H1 (cell line): Measurements from ENCODE around the gene RPL28. TPM values are rescaled to one million over a fixed set of nuclear protein-coding genes. Genes with fewer than 3 reads are reported as not detected.

Experiments
- ASH2L ChIP-seq: fragments of 200-600, 300-600 bp; sonication (generic); IDR thresholded peaks from one replicate; pipeline ENCODE4 v1.7.1; 2017; ENCODE audit warnings: low read length
- CEBPB ChIP-seq: IDR thresholded peaks from 2 replicates; pipeline ENCODE4 v1.6.1; 2012; ENCODE audit warnings: low read depth, low read length
- CREB1 ChIP-seq: IDR thresholded peaks from 2 replicates; pipeline ENCODE4 v1.6.1; 2012; ENCODE audit warnings: inconsistent platforms
- EP300 ChIP-seq, 2 experiments: IDR thresholded peaks; 1 replicate in 1 of 2; 2 replicates in 1 of 2; pipeline ENCODE4 v1.6.1; 2011 to 2012; ENCODE audit warnings: low read depth in 2 of 2, low read length in 2 of 2, mild to moderate bottlenecking in 2 of 2, borderline replicate concordance in 1 of 2, inconsistent platforms in 1 of 2, moderate library complexity in 1 of 2
- GABPA ChIP-seq: IDR thresholded peaks from 2 replicates; pipeline ENCODE4 v1.6.1; 2011; ENCODE audit warnings: mild to moderate bottlenecking, low read length, moderate library complexity, borderline replicate concordance; ENCODE audit not compliant: insufficient read depth
- GTF2F1 ChIP-seq: IDR thresholded peaks from 2 replicates; pipeline ENCODE4 v1.6.1; 2012; ENCODE audit warnings: low read depth, low read length, improper control_type of control experiment, borderline replicate concordance
- HDAC2 ChIP-seq, 2 experiments: fragments of 300-600 bp in 1 of 2; sonication (generic) in 1 of 2; IDR thresholded peaks; 2 replicates each; pipeline ENCODE4 v1.6.1; 2011 to 2012; ENCODE audit warnings: low read depth in 2 of 2, low read length in 2 of 2, mild to moderate bottlenecking in 2 of 2, moderate library complexity in 2 of 2, borderline replicate concordance in 1 of 2, inconsistent platforms in 1 of 2
- JUN ChIP-seq: IDR thresholded peaks from 2 replicates; pipeline ENCODE4 v1.6.1; 2011; ENCODE audit warnings: low read depth, mild to moderate bottlenecking, improper control_type of control experiment, low read length
- MAFK ChIP-seq: IDR thresholded peaks from 2 replicates; pipeline ENCODE4 v1.6.1; 2012; ENCODE audit warnings: low read depth, mild to moderate bottlenecking, improper control_type of control experiment, low read length
- NRF1 ChIP-seq: IDR thresholded peaks from 2 replicates; pipeline ENCODE4 v1.6.1; 2011; ENCODE audit warnings: mild to moderate bottlenecking, low read depth, low read length, improper control_type of control experiment
- RBBP5 ChIP-seq: IDR thresholded peaks from 2 replicates; pipeline ENCODE4 v1.7.1; 2012; ENCODE audit warnings: low read depth, mild to moderate bottlenecking, inconsistent platforms, low read length, moderate library complexity, borderline replicate concordance
- SIRT6 ChIP-seq: IDR thresholded peaks from one replicate; pipeline ENCODE4 v1.7.1; 2012; ENCODE audit warnings: low read length, inconsistent platforms
- SUZ12 ChIP-seq: fragments of 200-600 bp; sonication (generic); IDR thresholded peaks from 2 replicates; pipeline ENCODE4 v1.6.1; 2012; ENCODE audit warnings: mild to moderate bottlenecking, inconsistent platforms, low read length, moderate library complexity, mixed read lengths
- TAF1 ChIP-seq: IDR thresholded peaks from 2 replicates; pipeline ENCODE4 v1.6.1; 2011; ENCODE audit warnings: mild to moderate bottlenecking, low read depth, low read length
- TAF7 ChIP-seq: optimal IDR thresholded peaks from 2 replicates; pipeline ENCODE3; 2011; ENCODE audit warnings: low read depth, mild to moderate bottlenecking, inconsistent platforms, low read length, moderate library complexity, borderline replicate concordance
- TBP ChIP-seq: IDR thresholded peaks from 2 replicates; pipeline ENCODE4 v1.6.1; 2011; ENCODE audit warnings: low read depth, low read length, improper control_type of control experiment
- TCF12 ChIP-seq: IDR thresholded peaks from 2 replicates; pipeline ENCODE4 v1.6.1; 2011; ENCODE audit warnings: low read depth, mild to moderate bottlenecking, low read length
- TEAD4 ChIP-seq: IDR thresholded peaks from 2 replicates; pipeline ENCODE4 v1.6.1; 2012; ENCODE audit warnings: low read depth, low read length, inconsistent platforms, mixed read lengths
- ZNF274 ChIP-seq: IDR thresholded peaks from 2 replicates; pipeline ENCODE4 v1.7.0; 2012; ENCODE audit warnings: low read length, borderline replicate concordance; ENCODE audit errors: extremely low read depth
- polyA plus RNA-seq, 7 experiments: library from polyadenylated mRNA; depleted of rRNA in 3 of 7; stranded (reverse) in 5 of 7; unstranded in 2 of 7; fragments of >200 nt in 5 of 7; fragments of 200-250 nt in 2 of 7; gene quantifications; 1 replicate in 5 of 7; 2 replicates in 1 of 7; 4 replicates in 1 of 7; pipeline versions ENCODE4 v1.2.1 to v1.2.3, GENCODE V29; 2011 to 2013; ENCODE audit warnings: missing spikeins in 2 of 7, mixed read lengths in 2 of 7
- total RNA-seq: library from RNA; stranded (reverse); fragmentation: NEBNext Ultra II Directional; extraction: Animal tissue kit (Norgen Biotek cat#: 25700); gene quantifications from 2 replicates; pipeline ENCODE4 v1.2.1, GENCODE V29; 2021
- TF ChIP-seq, protein P1 (sequence below): IDR thresholded peaks from 2 replicates; pipeline ENCODE4 v1.6.1; 2011; ENCODE audit warnings: low read length, improper control_type of control experiment
- TF ChIP-seq, protein P2 (sequence below), 3 experiments: IDR thresholded peaks; 1 replicate in 2 of 3; 2 replicates in 1 of 3; pipeline versions ENCODE4 v1.5.1 to v1.6.1; 2011; ENCODE audit warnings: low read length in 3 of 3, mild to moderate bottlenecking in 3 of 3, inconsistent platforms in 2 of 3, low read depth in 1 of 3, moderate library complexity in 1 of 3; ENCODE audit not compliant: insufficient read depth in 1 of 3; ENCODE audit errors: control extremely low read depth in 1 of 3

RPL28 gene
- total and polyA plus RNA-seq, 2 of the 8 experiments (the other 6 are each of a cell fraction or from before 2014, with no cell fraction given), result 2,123 to 8,402 TPM

DNA sequence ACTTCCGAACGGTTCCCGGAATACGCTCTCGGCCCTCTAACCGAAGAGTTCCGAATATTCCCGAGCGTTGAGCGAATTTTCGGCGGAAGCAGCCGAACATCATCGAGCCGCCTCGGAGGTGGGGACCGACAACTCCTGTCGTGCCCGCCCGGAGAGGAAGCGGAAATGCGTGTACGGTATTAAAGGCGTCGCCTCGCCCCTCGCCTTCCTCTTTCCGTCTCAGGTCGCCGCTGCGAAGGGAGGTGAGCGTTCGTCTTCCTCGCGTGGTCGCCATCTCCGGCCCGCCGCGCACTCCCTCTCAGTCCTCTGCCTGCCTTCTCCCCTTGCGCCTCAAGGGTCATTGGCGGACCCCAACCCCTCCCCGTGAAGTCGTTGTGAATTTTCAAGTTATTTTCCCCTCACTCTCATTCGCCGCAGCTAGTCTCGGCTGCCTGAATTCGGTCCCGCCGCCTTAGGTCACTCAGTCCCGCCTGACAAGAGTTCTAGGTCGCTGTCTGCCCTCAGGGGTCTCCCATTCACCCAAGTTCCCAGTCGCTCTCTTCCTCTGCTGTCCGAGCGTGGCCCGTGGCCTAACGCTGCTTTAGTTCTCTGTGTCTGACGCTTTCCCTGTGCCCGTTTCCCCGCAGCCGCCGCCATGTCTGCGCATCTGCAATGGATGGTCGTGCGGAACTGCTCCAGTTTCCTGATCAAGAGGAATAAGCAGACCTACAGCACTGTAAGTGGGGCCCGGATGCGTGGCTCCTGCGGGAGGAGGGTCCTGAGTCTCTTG lies at the start of gene RPL28 (continued):
- no peak for TF ChIP-seq ZNF274
- TF ChIP-seq, protein P1, sequence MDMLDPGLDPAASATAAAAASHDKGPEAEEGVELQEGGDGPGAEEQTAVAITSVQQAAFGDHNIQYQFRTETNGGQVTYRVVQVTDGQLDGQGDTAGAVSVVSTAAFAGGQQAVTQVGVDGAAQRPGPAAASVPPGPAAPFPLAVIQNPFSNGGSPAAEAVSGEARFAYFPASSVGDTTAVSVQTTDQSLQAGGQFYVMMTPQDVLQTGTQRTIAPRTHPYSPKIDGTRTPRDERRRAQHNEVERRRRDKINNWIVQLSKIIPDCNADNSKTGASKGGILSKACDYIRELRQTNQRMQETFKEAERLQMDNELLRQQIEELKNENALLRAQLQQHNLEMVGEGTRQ, result no peak
- peak; percentile 97 for TF ChIP-seq TAF7
- no peak for TF ChIP-seq TCF12
- no peak for TF ChIP-seq SUZ12
- TF ChIP-seq CREB1, result peak; percentile 85
- TF ChIP-seq SIRT6, result no peak
- peak; percentile 89 for TF ChIP-seq GTF2F1
- no peak for TF ChIP-seq TEAD4
- no peak for TF ChIP-seq EP300 (IDR thresholded peaks at IDR 0.05; ENCODE audit: borderline replicate concordance in 1 of 2, low read depth in 2 of 2, low read length in 2 of 2)
- TF ChIP-seq TBP, result peak; percentile 98
- TF ChIP-seq JUN, result no peak
- no peak for TF ChIP-seq RBBP5
- TF ChIP-seq CEBPB, result no peak
- no peak for TF ChIP-seq MAFK
- peak; percentile 23 for TF ChIP-seq ASH2L
- TF ChIP-seq TAF1, result peak; percentile 100
- TF ChIP-seq GABPA, result peak; percentile 83; the same call in 1 of the 2 replicates
- no peak; a peak in 1 of 4 replicates for TF ChIP-seq HDAC2 (IDR thresholded peaks at IDR 0.05; ENCODE audit: borderline replicate concordance in 1 of 2, low read depth in 2 of 2, low read length in 2 of 2)
- TF ChIP-seq NRF1, result no peak; the same call in 1 of the 2 replicates
- TF ChIP-seq, protein P2, sequence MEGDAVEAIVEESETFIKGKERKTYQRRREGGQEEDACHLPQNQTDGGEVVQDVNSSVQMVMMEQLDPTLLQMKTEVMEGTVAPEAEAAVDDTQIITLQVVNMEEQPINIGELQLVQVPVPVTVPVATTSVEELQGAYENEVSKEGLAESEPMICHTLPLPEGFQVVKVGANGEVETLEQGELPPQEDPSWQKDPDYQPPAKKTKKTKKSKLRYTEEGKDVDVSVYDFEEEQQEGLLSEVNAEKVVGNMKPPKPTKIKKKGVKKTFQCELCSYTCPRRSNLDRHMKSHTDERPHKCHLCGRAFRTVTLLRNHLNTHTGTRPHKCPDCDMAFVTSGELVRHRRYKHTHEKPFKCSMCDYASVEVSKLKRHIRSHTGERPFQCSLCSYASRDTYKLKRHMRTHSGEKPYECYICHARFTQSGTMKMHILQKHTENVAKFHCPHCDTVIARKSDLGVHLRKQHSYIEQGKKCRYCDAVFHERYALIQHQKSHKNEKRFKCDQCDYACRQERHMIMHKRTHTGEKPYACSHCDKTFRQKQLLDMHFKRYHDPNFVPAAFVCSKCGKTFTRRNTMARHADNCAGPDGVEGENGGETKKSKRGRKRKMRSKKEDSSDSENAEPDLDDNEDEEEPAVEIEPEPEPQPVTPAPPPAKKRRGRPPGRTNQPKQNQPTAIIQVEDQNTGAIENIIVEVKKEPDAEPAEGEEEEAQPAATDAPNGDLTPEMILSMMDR (IDR thresholded peaks at IDR 0.05; ENCODE audit: control extremely low read depth in 1 of 3, insufficient read depth in 1 of 3, low read depth in 1 of 3, low read length in 3 of 3), result no peak
